GM18517 (cell line): ENCODE results near the gene COQ10A.
"Not testable (repeated sequence)": the region's sequence is repeated elsewhere in the genome, so short reads cannot be mapped to it uniquely, and the experiment has no call there.

Experiments used
- ATAC-seq: cut with Tn5 transposase; IDR thresholded peaks from one replicate; pipeline ENCODE4 v1.9.1; 2021; ENCODE audit warnings: mild to moderate bottlenecking, moderate library complexity; ENCODE audit not compliant: unreplicated experiment

Gene COQ10A

GRCh38 chr12:56272468-56272867, 5.7 kb downstream of the COQ10A start:
- not testable (repeated sequence) for ATAC-seq

GRCh38 chr12:56274299-56274698, 7.6 kb downstream of the COQ10A start:
- ATAC-seq: no peak

- no peak for ATAC-seq
These were observed 12.2 kb downstream of the COQ10A start for GRCh38 chr12:56278905-56279304.

- ATAC-seq: no peak
These were observed 14.1 kb downstream of the COQ10A start for GRCh38 chr12:56280849-56281248.

- no peak for ATAC-seq
These were observed 15.3 kb downstream of the COQ10A start for GRCh38 chr12:56282030-56282429.

GRCh38 chr12:56282579-56282978, 15.8 kb downstream of the COQ10A start:
- ATAC-seq: no peak

- not testable (repeated sequence) for ATAC-seq
These were observed 17.5 kb downstream of the COQ10A start for GRCh38 chr12:56284263-56284662.

- no peak for ATAC-seq
These were observed 19.5 kb downstream of the COQ10A start for GRCh38 chr12:56286044-56286830.

GRCh38 chr12:56288705-56289387, 22.1 kb downstream of the COQ10A start:
- ATAC-seq: no peak

GRCh38 chr12:56293795-56294194, 27.1 kb downstream of the COQ10A start:
- no peak for ATAC-seq

GRCh38 chr12:56296295-56296694, 29.6 kb downstream of the COQ10A start:
- no peak for ATAC-seq

GRCh38 chr12:56297400-56297799, 30.7 kb downstream of the COQ10A start:
- ATAC-seq: no peak

- no peak for ATAC-seq
These were observed 32.1 kb downstream of the COQ10A start for GRCh38 chr12:56298828-56299227.

GRCh38 chr12:56299308-56299852, 32.6 kb downstream of the COQ10A start:
- peak; percentile 5 for ATAC-seq

- peak; percentile 89 for ATAC-seq
These were observed 33.3 kb downstream of the COQ10A start, which contains the start of gene CS for GRCh38 chr12:56299853-56300643. CS (minus strand) TSS chr12:56300330; CDS start chr12:56300201, 129 bp downstream.

GRCh38 chr12:56300644-56301464, 34.1 kb downstream of the COQ10A start:
- no peak for ATAC-seq

- no peak for ATAC-seq
These were observed 37.5 kb downstream of the COQ10A start for GRCh38 chr12:56304276-56304675.

GRCh38 chr12:56304872-56305590, 38.3 kb downstream of the COQ10A start:
- ATAC-seq: no peak

GRCh38 chr12:56307221-56307965, 40.7 kb downstream of the COQ10A start:
- ATAC-seq: no peak
